Lower leg skin (tissue), 4 donors: ENCODE results near the gene SFMBT2. TPM values are rescaled to one million over a fixed set of nuclear protein-coding genes. Genes with fewer than 3 reads are reported as not detected.
"Not testable (repeated sequence)": the region's sequence is repeated elsewhere in the genome, so short reads cannot be mapped to it uniquely, and the experiment has no call there.

Experiments
- DNase-seq, 2 donors: peaks; one replicate each; pipeline ENCODE4 v3.0.0-alpha.2; 2019; ENCODE audit warnings: low spot score in 2 of 2
- H3K4me3 ChIP-seq: fragments of 200-600 bp; sonication (generic); 2 replicates; pipeline ENCODE4 v1.5.1; 2017; ENCODE audit warnings: mild to moderate bottlenecking, low read depth; ENCODE audit not compliant: poor library complexity, severe bottlenecking
- POLR2A ChIP-seq, 2 donors: fragments of 450-650 bp; IDR thresholded peaks; one replicate each; pipeline ENCODE4 v1.6.1; 2016 to 2017; ENCODE audit warnings: antibody characterized with exemption in 2 of 2, mild to moderate bottlenecking in 1 of 2, moderate library complexity in 1 of 2
- WGBS, 2 donors: methylation state at CpG; one replicate each; pipeline ENCODE4 v1.1.5; 2018; 5-methylcytosine and 5-hydroxymethylcytosine counted together
- intact Hi-C: fragments of 100-400 bp; cut with DNase I; formaldehyde crosslinking; loops from one replicate; pipeline ENCODE4 v1.15.0; 2023; ENCODE audit warnings: low total_unique reads
- total RNA-seq, 4 donors: library from RNA; depleted of rRNA; stranded (reverse); fragments of >200 nt; gene quantifications; one replicate each; pipeline ENCODE4 v1.1.0, GENCODE V29; 2016
- TF ChIP-seq, protein P1 (sequence below), 3 donors: fragments of 450-650 bp; IDR thresholded peaks; one replicate each; pipeline ENCODE4 v1.5.1; 2016; ENCODE audit warnings: antibody characterized with exemption in 3 of 3, mild to moderate bottlenecking in 3 of 3, moderate library complexity in 2 of 3

The SFMBT2 gene
- total RNA-seq, 4 donors from 2014 or later, result 0.42 to 3.3 (median 1.9) TPM

DNA sequence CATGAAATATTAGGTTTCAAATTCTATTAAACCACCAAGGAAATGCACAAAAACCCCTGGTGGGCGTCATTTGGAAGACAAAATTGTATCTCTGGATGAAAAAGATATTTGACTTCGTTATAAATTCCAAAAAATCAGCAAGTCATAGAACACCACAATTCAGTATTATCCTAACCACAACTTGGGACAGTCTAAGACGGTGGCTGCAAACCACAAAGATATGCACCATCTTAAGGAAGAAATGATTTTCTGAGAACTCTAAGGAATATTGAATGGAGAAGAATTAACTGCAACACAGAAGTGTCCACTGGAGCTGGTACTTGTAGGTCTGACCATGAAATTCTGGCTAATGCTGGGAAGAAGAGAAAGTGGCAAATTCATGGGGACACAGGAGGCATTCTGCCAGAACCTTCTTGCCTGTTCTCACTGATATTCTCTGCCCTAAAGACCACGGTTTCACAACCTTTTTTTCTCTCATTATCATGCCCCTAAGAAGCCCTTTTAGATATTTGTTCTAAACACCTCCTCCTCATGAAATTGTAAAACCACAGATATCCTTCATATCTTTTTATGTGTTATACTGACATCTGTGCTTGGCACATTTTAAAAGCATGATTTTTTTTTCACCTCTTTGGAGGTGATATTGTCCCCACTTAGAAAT, 92.9 kb downstream of the SFMBT2 start:
- no peak for DNase-seq
- WGBS, 2 donors, result 66 to 75% methylated on average over 4 of the region's 4 CpGs
- intact Hi-C loops, result no loop called here
- H3K4me3 ChIP-seq, result no peak overlapping the region
- TF ChIP-seq, protein P1, sequence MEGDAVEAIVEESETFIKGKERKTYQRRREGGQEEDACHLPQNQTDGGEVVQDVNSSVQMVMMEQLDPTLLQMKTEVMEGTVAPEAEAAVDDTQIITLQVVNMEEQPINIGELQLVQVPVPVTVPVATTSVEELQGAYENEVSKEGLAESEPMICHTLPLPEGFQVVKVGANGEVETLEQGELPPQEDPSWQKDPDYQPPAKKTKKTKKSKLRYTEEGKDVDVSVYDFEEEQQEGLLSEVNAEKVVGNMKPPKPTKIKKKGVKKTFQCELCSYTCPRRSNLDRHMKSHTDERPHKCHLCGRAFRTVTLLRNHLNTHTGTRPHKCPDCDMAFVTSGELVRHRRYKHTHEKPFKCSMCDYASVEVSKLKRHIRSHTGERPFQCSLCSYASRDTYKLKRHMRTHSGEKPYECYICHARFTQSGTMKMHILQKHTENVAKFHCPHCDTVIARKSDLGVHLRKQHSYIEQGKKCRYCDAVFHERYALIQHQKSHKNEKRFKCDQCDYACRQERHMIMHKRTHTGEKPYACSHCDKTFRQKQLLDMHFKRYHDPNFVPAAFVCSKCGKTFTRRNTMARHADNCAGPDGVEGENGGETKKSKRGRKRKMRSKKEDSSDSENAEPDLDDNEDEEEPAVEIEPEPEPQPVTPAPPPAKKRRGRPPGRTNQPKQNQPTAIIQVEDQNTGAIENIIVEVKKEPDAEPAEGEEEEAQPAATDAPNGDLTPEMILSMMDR (IDR thresholded peaks at IDR 0.05), result no peak
- TF ChIP-seq POLR2A (IDR thresholded peaks at IDR 0.05), result no peak

DNA sequence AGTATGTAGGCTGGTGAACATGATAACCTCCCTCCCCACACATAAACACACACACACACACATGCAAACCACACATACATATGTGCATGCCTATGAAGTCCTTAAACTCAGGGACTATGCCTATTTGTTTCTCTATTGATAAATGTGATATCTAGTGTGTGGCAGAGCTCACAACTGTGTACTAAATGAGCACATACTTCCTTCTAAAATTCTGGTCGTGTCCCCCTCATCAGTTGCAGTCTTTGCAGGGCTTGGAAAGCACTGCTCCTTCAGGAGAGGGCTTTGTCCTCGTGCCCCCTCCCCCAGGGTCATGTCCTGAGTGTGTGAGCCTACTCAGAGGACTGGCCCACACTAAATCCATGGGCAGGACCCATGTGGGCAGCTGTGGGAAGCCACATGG, 94.0 kb downstream of the SFMBT2 start:
- H3K4me3 ChIP-seq, result no peak overlapping the region
- no peak for DNase-seq
- 87 to 94% methylated on average over 2 of the region's 2 CpGs for whole genome bisulfite sequencing, 2 donors
- intact Hi-C loops, result no loop called here
- TF ChIP-seq, protein P1 (IDR thresholded peaks at IDR 0.05), result no peak

DNA sequence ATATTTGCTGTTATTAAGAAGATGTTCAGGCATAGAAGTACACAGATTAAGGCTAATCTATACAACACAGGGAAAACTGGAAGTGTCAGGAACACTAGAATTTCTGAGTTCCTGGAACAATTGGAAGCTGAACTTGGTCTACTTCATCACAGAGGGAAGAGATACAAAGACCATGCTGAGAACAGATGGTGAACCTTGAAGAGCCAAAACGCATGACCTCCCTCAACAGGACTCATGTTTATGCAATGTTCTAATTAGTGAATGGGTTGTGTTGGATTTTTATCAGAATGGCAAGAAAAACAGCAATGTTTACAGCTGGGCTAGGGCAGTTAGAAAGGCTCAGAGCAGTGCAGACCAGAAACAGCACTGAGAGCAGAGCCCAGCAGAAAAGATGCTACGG, 94.9 kb downstream of the SFMBT2 start:
- no peak overlapping the region for H3K4me3 ChIP-seq
- DNase-seq, result peak in 1 of 2 donors; percentile 31
- intact Hi-C loops, result no loop called here
- TF ChIP-seq, protein P1 (IDR thresholded peaks at IDR 0.05), result no peak
- TF ChIP-seq POLR2A (IDR thresholded peaks at IDR 0.05), result no peak
- WGBS, 2 donors, result 72 to 82% methylated on average over 2 of the region's 2 CpGs

DNA sequence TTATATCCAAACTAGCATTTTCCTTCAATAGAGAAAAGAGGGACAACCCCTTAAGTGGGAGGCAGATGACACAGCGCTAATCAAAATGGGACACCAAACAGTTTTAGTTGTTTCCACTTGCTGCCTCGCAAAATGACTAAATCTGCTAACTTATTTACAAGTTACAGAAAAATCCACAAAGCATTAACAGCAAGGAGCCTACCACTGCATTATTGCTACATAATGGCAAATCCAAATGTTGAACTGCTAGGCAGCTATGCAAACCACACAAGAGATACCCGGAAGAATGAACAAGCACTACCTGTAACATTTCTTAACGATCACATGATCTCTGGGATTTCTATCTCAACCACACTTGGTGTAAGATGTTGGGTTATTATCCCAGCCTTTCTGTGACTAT, 96.7 kb downstream of the SFMBT2 start:
- no peak for TF ChIP-seq POLR2A (IDR thresholded peaks at IDR 0.05)
- TF ChIP-seq, protein P1 (IDR thresholded peaks at IDR 0.05), result no peak
- intact Hi-C loops, result no loop called here
- 91 to 93% methylated on average over 4 of the region's 4 CpGs for WGBS, 2 donors
- DNase-seq, result no peak
- H3K4me3 ChIP-seq, result no peak overlapping the region

DNA sequence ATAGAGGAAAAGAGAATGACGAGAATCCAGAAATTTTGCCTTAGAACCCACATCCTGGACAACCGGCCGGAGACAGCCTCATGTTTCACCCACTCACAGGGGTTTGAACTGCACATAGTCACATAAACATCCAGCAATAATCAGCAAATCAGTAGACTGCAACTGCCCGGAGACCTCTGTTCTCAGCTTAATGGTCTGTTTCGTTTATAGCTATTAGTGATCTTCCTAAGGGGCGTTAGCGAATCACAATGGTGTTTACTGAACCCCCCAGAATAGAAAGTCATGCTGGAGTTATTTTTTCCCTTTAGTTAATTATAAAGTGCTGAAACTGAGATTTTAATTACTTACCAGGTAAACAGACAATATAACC, 98.4 kb downstream of the SFMBT2 start:
- TF ChIP-seq, protein P1 (IDR thresholded peaks at IDR 0.05), result no peak
- H3K4me3 ChIP-seq, result no peak overlapping the region
- no peak for DNase-seq
- WGBS, 2 donors, result 93 to 94% methylated on average over 7 of the region's 7 CpGs
- intact Hi-C loops, result no loop called here

DNA sequence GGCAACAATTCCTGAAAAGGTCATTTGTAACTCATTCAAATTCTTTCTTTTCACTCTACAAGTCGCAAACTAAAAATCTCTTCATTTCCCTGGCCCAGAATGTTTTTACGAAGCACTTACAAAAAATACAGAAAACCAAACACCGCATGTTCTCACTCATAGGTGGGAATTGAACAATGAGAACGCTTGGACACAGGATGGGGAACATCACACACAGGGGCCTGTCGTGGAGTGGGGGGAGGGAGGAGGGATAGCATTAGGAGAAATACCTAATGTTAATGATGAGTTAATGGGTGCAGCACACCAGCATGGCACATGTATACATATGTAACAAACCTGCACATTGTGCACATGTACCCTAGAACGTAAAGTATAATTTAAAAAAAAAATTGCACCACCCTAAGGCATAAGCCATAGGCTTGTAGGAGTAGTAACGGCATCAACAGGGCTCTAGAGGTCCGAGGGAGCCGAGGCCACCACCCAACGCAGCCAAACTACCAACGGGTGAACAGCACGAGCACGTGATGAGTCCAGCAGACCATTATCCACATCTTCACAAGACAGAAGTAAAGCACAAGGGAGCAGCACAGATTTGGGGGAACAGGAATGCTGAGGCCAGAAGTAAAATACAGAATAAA, 98.9 kb downstream of the SFMBT2 start:
- intact Hi-C loops, DNase-seq, H3K4me3 ChIP-seq: not testable (repeated sequence)
- WGBS, 2 donors, result 87 to 88% methylated on average over 13 of the region's 13 CpGs
